Measurements from ENCODE around the gene HNRNPL.
"Not testable (repeated sequence)": the region's sequence is repeated elsewhere in the genome, so short reads cannot be mapped to it uniquely, and the experiment has no call there.

The HNRNPL gene

GRCh38 chr19:38795549-38795948 is 54.2 kb downstream of the HNRNPL start:
- Histone ChIP-seq H3K4me3 (ENCODE audit: low read depth, low read length) (no peak overlapping the region), H3K36me3 (no peaks in the 10 kb centered on the region), H3K27ac (no peak overlapping the region), H3K9me3 (ENCODE audit: severe bottlenecking) (no peaks in the 10 kb centered on the region), H3K27me3 (ENCODE audit: insufficient read depth, low read depth, severe bottlenecking) (no peaks in the 10 kb centered on the region)
- no peak for TF ChIP-seq CTCF (IDR thresholded peaks at IDR 0.05; ENCODE audit: low read depth, low read length)
- DNase-seq: no peak

GRCh38 chr19:38793671-38794070 is 56.1 kb downstream of the HNRNPL start:
- Histone ChIP-seq H3K27ac (no peak overlapping the region), H3K4me3 (ENCODE audit: low read depth, low read length) (no peak overlapping the region), H3K27me3 (ENCODE audit: insufficient read depth, low read depth, severe bottlenecking) (no peaks in the 10 kb centered on the region), H3K9me3 (ENCODE audit: severe bottlenecking) (no peaks in the 10 kb centered on the region), H3K36me3 (no peaks in the 10 kb centered on the region)
- no peak for DNase-seq
- TF ChIP-seq CTCF (IDR thresholded peaks at IDR 0.05; ENCODE audit: low read depth, low read length): no peak

- Histone ChIP-seq H3K27ac (no peak overlapping the region), H3K4me3 (ENCODE audit: low read depth, low read length) (no peak overlapping the region), H3K36me3 (no peaks in the 10 kb centered on the region), H3K27me3 (ENCODE audit: insufficient read depth, low read depth, severe bottlenecking) (no peaks in the 10 kb centered on the region), H3K9me3 (ENCODE audit: severe bottlenecking) (no peaks in the 10 kb centered on the region)
- no peak for TF ChIP-seq CTCF (IDR thresholded peaks at IDR 0.05; ENCODE audit: low read depth, low read length)
- no peak for DNase-seq
These were observed 56.6 kb downstream of the HNRNPL start for GRCh38 chr19:38793177-38793576.

GRCh38 chr19:38792250-38793111 is 57.3 kb downstream of the HNRNPL start:
- no peak for DNase-seq
- no peaks in the 10 kb centered on the region for H3K36me3 ChIP-seq
- no peaks in the 10 kb centered on the region for H3K9me3 ChIP-seq (ENCODE audit: severe bottlenecking)
- no peak for TF ChIP-seq CTCF (IDR thresholded peaks at IDR 0.05; ENCODE audit: low read depth, low read length)
- H3K4me3 ChIP-seq (ENCODE audit: low read depth, low read length): no peak overlapping the region
- no peak overlapping the region for H3K27ac ChIP-seq
- H3K27me3 ChIP-seq (ENCODE audit: insufficient read depth, low read depth, severe bottlenecking): no peaks in the 10 kb centered on the region

GRCh38 chr19:38791451-38792064 is 58.2 kb downstream of the HNRNPL start:
- H3K27ac ChIP-seq; H3K4me3 ChIP-seq (ENCODE audit: low read depth, low read length); H3K36me3 ChIP-seq; DNase-seq; H3K27me3 ChIP-seq (ENCODE audit: insufficient read depth, low read depth, severe bottlenecking); H3K9me3 ChIP-seq (ENCODE audit: severe bottlenecking): not testable (repeated sequence)

GRCh38 chr19:38790507-38791403 is 59.0 kb downstream of the HNRNPL start:
- H3K4me3 ChIP-seq (ENCODE audit: low read depth, low read length); H3K9me3 ChIP-seq (ENCODE audit: severe bottlenecking); H3K27me3 ChIP-seq (ENCODE audit: insufficient read depth, low read depth, severe bottlenecking): not testable (repeated sequence)

More at GRCh38 chr19:38790507-38791403, 59.0 kb downstream of the HNRNPL start:
- H3K27ac ChIP-seq, DNase-seq, H3K36me3 ChIP-seq: not testable (repeated sequence)
